Measurements from ENCODE around the gene RNASEL.

DNA sequence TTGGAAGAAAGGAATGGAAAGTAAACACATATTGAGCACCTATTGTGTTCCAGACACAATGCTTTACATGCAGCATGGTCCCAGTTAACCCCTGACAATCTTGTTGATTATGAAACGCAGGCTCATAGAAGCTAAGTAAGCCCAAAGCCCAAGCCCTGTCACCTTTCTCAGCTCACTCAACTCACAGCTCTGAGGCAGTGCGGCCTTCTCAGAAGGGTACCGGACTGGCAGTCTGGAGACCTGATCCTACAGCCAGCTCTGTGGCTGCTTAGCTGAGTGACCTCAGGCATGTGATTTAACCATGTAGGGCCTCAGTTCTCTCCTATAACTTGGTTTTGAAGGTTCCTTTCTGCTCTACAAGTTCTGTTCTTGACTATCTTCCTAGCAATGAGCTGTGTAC lies 464 bp upstream of the RNASEL start:
- TF ChIP-seq, protein P1, sequence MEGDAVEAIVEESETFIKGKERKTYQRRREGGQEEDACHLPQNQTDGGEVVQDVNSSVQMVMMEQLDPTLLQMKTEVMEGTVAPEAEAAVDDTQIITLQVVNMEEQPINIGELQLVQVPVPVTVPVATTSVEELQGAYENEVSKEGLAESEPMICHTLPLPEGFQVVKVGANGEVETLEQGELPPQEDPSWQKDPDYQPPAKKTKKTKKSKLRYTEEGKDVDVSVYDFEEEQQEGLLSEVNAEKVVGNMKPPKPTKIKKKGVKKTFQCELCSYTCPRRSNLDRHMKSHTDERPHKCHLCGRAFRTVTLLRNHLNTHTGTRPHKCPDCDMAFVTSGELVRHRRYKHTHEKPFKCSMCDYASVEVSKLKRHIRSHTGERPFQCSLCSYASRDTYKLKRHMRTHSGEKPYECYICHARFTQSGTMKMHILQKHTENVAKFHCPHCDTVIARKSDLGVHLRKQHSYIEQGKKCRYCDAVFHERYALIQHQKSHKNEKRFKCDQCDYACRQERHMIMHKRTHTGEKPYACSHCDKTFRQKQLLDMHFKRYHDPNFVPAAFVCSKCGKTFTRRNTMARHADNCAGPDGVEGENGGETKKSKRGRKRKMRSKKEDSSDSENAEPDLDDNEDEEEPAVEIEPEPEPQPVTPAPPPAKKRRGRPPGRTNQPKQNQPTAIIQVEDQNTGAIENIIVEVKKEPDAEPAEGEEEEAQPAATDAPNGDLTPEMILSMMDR (conservative IDR thresholded peaks at IDR 0.05; ENCODE audit: low read depth in 2 of 2): no peak
- no peak for TF ChIP-seq POLR2AphosphoS5 (IDR thresholded peaks at IDR 0.05; ENCODE audit: low read depth)
- no peak for TF ChIP-seq EZH2 (IDR thresholded peaks at IDR 0.05; ENCODE audit: low read depth, unreplicated experiment)
- TF ChIP-seq, protein P2, sequence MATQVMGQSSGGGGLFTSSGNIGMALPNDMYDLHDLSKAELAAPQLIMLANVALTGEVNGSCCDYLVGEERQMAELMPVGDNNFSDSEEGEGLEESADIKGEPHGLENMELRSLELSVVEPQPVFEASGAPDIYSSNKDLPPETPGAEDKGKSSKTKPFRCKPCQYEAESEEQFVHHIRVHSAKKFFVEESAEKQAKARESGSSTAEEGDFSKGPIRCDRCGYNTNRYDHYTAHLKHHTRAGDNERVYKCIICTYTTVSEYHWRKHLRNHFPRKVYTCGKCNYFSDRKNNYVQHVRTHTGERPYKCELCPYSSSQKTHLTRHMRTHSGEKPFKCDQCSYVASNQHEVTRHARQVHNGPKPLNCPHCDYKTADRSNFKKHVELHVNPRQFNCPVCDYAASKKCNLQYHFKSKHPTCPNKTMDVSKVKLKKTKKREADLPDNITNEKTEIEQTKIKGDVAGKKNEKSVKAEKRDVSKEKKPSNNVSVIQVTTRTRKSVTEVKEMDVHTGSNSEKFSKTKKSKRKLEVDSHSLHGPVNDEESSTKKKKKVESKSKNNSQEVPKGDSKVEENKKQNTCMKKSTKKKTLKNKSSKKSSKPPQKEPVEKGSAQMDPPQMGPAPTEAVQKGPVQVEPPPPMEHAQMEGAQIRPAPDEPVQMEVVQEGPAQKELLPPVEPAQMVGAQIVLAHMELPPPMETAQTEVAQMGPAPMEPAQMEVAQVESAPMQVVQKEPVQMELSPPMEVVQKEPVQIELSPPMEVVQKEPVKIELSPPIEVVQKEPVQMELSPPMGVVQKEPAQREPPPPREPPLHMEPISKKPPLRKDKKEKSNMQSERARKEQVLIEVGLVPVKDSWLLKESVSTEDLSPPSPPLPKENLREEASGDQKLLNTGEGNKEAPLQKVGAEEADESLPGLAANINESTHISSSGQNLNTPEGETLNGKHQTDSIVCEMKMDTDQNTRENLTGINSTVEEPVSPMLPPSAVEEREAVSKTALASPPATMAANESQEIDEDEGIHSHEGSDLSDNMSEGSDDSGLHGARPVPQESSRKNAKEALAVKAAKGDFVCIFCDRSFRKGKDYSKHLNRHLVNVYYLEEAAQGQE (IDR thresholded peaks at IDR 0.05; ENCODE audit: unreplicated experiment): no peak
- TF ChIP-seq EZH2phosphoT487 (IDR thresholded peaks at IDR 0.05; ENCODE audit: unreplicated experiment): no peak
- TF ChIP-seq STAT1 (IDR thresholded peaks at IDR 0.05; ENCODE audit: unreplicated experiment): no peak
- no peak for TF ChIP-seq CREB1 (CRISPR knock-in tag; IDR thresholded peaks at IDR 0.05; ENCODE audit: low read depth)
- TF ChIP-seq, protein P3, sequence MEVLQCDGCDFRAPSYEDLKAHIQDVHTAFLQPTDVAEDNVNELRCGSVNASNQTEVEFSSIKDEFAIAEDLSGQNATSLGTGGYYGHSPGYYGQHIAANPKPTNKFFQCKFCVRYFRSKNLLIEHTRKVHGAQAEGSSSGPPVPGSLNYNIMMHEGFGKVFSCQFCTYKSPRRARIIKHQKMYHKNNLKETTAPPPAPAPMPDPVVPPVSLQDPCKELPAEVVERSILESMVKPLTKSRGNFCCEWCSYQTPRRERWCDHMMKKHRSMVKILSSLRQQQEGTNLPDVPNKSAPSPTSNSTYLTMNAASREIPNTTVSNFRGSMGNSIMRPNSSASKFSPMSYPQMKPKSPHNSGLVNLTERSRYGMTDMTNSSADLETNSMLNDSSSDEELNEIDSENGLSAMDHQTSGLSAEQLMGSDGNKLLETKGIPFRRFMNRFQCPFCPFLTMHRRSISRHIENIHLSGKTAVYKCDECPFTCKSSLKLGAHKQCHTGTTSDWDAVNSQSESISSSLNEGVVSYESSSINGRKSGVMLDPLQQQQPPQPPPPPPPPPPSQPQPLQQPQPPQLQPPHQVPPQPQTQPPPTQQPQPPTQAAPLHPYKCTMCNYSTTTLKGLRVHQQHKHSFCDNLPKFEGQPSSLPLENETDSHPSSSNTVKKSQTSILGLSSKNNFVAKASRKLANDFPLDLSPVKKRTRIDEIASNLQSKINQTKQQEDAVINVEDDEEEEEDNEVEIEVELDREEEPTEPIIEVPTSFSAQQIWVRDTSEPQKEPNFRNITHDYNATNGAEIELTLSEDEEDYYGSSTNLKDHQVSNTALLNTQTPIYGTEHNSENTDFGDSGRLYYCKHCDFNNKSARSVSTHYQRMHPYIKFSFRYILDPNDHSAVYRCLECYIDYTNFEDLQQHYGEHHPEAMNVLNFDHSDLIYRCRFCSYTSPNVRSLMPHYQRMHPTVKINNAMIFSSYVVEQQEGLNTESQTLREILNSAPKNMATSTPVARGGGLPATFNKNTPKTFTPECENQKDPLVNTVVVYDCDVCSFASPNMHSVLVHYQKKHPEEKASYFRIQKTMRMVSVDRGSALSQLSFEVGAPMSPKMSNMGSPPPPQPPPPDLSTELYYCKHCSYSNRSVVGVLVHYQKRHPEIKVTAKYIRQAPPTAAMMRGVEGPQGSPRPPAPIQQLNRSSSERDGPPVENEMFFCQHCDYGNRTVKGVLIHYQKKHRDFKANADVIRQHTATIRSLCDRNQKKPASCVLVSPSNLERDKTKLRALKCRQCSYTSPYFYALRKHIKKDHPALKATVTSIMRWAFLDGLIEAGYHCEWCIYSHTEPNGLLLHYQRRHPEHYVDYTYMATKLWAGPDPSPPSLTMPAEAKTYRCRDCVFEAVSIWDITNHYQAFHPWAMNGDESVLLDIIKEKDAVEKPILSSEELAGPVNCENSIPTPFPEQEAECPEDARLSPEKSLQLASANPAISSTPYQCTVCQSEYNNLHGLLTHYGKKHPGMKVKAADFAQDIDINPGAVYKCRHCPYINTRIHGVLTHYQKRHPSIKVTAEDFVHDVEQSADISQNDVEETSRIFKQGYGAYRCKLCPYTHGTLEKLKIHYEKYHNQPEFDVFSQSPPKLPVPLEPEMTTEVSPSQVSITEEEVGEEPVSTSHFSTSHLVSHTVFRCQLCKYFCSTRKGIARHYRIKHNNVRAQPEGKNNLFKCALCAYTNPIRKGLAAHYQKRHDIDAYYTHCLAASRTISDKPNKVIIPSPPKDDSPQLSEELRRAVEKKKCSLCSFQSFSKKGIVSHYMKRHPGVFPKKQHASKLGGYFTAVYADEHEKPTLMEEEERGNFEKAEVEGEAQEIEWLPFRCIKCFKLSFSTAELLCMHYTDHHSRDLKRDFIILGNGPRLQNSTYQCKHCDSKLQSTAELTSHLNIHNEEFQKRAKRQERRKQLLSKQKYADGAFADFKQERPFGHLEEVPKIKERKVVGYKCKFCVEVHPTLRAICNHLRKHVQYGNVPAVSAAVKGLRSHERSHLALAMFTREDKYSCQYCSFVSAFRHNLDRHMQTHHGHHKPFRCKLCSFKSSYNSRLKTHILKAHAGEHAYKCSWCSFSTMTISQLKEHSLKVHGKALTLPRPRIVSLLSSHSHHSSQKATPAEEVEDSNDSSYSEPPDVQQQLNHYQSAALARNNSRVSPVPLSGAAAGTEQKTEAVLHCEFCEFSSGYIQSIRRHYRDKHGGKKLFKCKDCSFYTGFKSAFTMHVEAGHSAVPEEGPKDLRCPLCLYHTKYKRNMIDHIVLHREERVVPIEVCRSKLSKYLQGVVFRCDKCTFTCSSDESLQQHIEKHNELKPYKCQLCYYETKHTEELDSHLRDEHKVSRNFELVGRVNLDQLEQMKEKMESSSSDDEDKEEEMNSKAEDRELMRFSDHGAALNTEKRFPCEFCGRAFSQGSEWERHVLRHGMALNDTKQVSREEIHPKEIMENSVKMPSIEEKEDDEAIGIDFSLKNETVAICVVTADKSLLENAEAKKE (CRISPR knock-in tag; IDR thresholded peaks at IDR 0.05): no peak
- TF ChIP-seq ZNF331 (CRISPR knock-in tag; IDR thresholded peaks at IDR 0.05; ENCODE audit: low read depth): no peak
- TF ChIP-seq, protein P4, sequence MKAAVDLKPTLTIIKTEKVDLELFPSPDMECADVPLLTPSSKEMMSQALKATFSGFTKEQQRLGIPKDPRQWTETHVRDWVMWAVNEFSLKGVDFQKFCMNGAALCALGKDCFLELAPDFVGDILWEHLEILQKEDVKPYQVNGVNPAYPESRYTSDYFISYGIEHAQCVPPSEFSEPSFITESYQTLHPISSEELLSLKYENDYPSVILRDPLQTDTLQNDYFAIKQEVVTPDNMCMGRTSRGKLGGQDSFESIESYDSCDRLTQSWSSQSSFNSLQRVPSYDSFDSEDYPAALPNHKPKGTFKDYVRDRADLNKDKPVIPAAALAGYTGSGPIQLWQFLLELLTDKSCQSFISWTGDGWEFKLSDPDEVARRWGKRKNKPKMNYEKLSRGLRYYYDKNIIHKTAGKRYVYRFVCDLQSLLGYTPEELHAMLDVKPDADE (IDR thresholded peaks at IDR 0.05): no peak

All from GM23338 (cell line).